Femur (tissue), 1 donor: ENCODE data around the gene SIX2.

ENCODE experiments used
- DNase-seq: peaks from one replicate; pipeline ENCODE4 v3.0.0-alpha.2; 2017

The SIX2 gene

DNA sequence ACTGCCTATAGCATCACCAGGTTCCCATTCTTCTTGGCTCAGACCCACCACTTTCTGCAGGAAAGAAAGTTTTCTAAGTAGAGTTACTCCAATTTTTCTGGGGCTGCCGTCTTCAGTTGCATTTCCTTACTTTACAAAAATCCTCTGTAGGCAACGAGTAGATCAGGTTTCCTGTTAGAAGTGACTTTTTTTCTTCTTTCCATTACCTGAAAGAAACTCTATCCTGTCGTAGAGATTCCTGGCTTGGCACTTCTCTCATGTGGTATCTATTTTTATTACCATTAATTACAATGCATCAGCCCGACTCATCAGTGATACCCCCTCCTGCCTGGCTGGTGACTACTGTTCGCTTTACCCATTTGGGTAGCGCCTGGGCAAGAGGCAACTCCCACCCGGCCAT is 5.6 kb upstream of the SIX2 start:
- DNase-seq: no peak

DNA sequence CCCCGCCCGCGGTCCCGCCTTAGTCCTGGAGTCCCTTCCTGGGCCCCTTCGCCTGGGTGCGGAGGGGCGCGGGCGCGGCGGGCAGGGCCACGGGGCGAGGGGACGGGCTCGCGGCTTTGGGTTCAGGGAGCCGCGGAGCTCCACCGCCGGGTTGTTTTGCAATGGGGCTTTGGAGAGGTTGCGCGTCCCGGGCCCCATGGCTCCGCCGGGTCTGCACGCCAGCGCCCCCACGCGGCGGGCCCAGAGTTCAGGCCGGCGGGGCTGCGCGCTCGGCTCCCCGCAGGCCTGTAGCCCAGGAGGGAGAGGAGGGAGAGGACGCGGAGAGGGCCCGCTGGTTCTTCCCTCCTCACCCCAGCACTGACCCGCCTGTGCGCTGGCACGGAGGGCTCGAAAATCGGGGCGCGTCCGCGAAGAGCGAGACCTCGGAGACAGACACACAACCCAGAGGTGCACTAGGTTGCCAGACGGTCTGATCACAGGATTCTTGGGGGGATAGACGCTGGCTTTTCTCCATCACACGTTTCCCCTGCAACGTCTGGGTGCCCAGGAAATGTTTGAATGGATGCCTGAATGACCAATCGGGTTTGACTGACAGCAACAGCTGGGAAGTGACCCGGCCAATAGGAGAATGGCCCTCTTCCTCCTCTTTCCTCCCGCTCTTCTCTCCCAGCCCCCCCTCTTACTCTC is 4.9 kb upstream of the SIX2 start:
- DNase-seq: peak; percentile 83

DNA sequence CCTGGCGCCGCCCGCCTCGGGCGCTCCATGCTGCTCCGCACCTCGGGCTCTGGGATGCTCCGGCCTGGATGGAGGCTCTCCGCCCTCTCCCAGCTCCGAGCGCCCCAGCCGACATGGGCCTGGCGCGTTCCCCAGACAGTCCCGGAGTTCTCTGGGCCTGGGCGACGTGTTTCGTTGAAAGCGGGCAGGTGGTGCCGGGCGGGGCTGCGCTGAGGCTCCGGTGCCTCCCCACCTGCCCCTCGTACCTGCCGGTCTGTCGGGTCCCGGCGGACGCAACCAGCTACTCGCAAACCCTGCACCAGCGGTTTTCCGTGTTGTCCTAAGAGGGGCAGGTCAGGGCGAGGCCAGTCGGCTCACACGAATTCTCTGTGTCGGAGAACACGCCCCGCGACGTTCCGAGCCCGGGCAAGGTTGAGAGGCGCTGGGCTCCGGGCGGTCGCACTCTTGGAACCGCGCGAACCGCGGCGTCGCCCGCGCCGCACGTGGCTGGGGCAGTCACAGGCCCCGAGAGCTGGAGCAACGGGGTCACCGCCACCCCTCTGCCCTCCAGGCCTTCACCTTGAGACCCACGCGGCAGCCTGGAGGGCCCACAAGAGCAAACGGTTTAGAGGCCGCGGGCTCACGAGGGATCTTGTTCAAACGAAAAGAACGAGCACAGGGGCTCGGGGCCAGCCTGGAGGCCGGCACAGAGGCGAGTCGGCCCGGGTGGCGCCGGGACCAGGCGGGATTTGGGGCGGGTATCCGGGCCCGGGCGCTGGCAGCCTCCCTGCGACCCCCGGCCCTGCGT is 4.2 kb upstream of the SIX2 start:
- peak; percentile 28 for DNase-seq

DNA sequence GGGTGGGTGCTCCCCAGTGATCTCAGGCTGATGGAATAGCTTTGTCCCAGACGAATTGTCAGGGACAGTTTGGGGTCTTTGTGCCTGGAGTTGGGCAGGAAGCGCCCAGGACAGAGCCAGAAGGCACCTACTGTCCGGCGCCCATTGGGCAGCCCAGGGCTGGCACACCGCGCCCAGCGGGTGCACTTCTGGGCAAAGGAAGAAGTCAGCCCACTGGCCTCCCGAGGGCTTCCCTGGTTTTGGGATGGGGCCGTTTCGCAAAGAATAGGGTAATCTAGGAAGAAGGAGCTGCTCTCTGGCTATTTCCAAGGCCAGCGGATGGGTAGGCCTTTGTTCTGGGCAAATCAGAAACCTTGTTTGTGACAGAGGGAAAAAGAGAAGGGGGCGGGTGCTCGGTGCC is 3.5 kb upstream of the SIX2 start:
- no peak for DNase-seq

DNA sequence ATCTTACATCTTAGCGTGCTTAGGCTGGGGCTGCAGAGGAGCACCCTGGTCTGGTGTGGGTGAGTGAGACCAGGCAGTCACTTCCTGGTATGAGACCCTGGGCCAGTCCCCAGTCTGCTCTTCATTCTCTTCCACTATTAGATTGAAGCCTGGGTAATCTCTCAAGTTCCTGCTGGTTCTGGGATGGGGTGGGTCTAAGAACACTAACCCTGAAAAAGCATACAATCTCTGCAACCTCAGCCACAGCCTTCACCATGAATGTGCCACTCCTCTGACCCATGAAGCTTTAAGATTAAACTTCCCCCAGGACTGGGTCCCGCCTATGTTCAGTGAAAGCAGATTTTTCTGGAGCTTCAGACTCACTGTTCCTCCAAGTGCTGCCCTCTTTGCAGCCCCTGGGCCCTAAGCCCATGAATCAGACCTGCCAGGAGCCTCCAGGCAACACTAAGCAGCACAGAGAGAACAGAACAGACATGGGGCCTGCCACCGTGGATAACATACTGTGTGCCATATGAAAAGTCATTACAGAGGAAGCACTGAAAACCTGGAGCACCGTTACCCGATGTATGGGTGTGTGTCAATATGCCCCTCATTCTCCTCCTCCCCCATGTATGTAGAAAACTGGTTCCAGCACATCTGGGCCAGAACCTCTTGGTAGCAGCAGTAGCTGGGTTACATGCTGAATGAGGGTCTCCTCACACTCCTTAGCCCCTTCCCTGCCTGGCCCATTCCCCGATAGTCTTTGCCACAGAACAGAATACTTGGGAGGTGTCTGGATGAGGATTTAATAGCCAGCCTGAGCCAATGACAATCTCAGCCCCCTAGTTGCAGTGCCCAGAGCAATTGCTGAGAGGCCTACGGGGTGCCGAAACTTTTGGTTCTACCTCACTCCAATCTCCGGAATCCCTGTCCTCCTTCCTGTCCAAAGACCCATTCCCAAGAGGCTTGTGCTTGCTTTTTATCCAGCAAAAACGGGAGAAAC is 2.7 kb upstream of the SIX2 start:
- DNase-seq: peak; percentile 69

DNA sequence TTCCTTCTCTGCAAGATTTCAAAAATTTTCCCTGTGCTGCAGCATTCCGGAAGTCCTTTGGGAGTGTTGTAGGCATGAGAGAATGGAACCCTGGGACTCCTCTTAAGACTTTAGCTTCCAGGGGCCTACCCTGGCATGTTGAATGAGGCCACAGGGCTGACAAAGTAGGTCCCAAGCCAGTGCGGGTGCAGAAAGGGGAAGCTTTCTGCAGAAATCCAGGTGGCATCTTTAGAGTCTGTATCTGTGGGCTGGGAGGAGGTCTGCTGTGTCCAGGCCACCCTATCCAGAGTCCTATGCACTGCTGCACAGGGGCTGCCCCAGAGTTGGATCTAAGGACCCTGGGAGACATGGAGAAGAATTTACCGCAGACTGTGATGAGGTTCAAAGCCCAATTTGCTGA is 1.9 kb upstream of the SIX2 start:
- no peak for DNase-seq

DNA sequence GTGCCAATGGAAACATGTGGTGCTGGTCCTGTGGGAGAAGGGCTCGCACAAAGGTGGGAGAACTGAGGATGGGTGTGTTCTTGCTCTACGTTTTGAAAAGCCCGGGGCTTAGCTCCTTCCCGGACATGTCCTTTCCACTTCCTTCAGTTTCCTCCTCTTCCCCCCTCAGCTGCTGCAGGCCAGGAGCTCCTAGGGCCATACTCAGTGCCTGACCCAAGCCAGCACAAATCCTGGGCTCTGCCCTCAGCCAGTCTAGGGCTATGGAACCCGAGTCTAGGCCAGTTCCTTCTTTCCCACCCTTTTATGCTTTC is 1.4 kb upstream of the SIX2 start:
- no peak for DNase-seq

DNA sequence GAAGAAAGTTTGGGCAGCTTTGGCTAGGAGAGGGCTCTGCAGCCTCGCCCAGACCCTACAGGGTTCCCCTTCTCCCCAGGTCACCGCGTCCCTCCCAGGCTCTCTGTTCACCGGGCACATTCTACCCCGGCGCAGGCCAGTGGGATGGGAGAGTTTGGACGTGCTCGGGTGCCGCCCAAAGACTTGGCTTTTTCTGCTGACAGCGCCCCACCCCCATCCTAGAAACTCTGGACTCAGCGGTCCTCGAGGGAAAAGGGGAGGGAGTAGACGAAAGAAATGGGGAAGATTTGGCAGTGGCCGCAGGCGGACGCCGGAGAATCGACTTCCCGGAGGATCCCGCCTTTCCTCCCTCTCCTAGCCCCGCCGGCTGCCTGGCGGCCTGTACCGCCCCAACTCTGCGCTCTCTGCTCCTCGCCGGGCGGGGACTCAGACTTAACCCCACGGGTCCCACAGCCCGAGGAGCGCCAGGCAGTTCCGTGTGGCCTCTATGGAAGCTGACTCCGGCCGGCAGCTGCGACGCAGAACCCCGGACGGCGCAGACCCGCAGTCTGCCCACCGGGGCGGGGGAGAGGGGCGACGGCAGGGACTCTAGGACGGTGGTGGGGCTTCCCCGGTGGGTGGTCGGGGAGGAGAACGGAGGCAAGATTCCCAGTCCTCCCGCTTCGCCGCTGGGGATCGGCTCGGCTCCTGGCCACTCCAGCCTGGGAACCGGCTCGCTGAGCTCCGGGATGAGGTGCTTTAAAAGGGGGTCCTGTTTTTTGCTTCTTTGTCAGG is 863 bp upstream of the SIX2 start:
- DNase-seq: peak; percentile 93

DNA sequence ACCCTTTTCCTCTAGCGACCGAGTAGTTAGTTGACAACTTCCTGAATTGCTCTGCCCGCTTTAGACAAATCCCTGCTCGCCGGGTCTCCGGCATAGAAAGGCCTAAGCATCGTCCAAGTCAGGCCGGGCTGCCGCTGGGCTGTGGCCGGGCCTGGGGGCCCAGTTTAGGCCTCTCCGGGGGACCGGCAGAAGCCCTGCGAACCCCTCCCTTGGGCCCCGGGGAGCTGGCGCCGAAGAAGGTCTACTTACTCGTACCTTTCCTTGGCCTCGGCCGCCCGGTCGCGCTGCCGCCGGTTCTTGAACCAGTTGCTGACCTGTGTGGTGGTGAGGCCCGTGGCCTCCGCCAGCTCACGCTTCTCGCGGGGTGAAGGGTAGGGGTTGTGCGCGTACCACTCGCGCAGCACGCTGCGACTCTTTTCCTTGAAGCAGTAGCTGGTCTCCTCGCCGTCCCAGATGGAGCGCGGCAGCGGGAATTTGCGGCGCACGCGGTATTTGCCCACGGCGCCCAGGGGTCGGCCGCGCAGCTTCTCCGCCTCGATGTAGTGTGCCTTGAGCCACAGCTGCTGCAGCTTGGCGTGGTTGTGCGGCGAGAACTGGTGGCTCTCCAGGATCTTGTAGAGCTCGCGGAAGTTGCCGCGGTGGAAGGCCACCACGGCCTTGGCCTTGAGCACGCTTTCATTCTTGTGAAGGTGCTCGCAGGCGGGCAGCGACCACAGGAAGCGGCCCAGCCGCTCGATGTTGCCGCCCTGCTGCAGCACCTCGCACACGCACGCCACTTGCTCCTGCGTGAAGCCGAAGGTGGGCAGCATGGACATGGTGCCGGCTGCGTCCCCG is 739 bp downstream of the SIX2 start:
- DNase-seq: peak; percentile 49

DNA sequence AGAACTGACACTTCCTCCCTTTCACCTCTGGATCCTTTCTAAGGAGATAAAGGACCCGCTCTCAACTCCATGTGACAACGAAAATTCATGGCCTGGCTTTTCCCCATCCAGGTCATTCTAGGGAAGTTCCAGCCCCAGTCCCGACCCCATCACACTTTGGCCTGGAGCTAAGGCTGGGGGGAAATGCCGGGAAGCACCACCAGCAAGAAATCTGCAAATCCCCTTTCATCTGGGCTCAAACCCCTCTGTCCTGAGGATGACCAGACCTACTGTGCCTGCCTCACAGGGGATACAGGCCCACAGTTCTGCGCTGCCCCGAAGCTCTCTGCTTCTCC is 1.3 kb downstream of the SIX2 start:
- DNase-seq: no peak

DNA sequence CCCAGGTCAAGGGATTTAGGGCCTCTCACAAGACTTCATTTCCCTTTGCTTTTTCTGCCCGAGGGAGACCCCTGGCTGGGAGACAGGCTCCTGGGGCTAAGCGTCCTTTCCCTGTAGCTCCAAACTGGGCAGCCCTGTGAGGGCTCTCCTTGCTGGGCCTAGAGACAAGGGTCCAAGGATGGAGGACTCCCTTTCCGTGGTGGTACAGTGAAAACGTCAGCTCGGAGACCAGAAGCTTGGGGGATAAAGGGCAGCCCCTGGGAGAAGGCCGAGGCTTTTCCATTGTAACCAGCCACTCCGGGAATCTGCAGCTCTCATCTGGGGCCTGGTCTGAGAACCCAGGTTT is 2.3 kb downstream of the SIX2 start:
- DNase-seq: no peak

DNA sequence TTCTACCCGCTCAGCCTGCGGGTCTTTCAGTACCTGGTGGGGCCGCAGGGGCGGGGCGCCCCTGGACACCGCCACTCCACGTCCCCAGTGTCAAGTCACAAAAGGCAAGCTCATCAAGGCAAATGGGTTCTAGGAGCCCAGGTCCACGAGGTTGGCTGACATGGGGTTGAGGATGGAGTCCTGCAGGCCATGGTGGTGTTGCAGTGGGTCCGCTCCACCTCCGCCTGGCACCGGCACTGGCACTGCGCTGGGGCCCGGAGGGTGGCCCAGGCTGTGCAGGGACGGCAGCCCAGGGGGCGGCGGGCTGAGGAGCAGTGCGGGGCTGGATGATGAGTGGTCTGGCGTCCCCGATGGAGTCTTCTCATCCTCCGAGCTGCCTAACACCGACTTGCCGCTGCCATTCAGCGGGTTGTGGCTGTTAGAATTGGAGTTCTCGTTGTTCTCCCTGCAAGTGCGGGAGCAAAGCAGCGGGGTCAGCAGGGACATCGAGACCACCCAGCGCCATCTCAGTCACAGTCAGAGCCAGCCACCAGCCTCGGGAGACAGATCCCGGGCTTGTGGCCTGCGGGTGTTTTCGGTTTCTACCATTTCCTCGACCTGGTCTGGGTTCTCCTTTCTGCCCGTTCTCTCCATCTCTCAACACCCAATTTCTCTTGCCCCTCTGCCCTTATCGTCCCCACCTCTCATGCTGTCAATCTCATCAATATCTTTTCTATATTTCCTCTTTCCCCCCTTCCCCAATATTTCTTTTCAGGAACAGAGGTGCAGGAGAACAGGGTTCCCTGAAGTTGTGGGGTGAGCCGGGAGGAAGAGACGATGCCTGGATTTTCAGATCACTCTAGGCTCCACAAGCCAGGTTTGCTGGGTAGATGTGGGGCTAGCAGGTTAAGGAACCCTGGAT is 3.0 kb downstream of the SIX2 start:
- no peak for DNase-seq

DNA sequence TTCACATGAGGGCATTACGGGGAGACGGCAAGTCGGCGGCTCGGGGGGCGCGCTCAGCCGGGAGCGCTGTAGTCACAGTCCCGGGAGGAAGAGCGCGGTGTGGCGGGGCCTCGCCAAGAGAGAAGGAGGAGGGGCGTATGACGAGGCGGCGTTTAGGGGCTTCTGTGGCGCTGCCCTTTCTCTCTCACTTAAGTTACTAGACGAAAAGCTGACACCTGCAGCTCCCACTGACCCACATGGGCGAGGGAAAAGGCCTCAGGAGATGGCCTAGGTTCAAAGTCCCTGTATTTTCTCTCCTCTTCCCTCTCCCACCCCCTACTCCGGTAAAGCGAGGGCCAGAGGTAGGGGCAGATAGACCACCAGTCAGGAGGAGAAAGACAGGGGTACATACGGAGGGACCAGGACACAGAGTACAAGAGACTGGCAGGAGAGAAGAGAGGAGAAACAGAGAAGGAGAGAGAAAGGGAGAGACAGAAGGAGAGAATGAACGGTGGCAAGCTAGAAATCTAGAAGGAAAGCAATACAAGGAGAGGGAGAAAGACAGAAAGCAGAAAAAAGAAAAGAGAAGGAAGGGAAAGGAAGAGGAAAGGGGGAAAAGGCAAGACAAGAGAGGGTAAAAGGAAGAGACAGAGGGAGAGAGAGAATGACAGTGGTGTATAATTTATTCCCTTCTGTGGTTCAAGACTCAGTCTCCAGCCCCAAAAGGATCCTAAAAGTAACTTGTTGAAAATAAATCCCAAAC is 3.8 kb downstream of the SIX2 start:
- DNase-seq: no peak

DNA sequence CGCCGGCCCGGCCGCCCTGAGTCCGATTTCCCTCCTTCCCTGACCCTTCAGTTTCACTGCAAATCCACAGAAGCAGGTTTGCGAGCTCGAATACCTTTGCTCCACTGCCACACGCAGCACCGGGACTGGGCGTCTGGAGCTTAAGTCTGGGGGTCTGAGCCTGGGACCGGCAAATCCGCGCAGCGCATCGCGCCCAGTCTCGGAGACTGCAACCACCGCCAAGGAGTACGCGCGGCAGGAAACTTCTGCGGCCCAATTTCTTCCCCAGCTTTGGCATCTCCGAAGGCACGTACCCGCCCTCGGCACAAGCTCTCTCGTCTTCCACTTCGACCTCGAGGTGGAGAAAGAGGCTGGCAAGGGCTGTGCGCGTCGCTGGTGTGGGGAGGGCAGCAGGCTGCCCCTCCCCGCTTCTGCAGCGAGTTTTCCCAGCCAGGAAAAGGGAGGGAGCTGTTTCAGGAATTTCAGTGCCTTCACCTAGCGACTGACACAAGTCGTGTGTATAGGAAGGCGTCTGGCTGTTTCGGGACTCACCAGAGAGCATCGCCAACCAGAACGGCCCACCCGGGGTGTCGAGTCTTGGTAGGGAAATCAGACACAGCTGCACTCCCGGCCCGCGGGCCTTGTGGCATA is 4.6 kb downstream of the SIX2 start:
- DNase-seq: peak; percentile 48

DNA sequence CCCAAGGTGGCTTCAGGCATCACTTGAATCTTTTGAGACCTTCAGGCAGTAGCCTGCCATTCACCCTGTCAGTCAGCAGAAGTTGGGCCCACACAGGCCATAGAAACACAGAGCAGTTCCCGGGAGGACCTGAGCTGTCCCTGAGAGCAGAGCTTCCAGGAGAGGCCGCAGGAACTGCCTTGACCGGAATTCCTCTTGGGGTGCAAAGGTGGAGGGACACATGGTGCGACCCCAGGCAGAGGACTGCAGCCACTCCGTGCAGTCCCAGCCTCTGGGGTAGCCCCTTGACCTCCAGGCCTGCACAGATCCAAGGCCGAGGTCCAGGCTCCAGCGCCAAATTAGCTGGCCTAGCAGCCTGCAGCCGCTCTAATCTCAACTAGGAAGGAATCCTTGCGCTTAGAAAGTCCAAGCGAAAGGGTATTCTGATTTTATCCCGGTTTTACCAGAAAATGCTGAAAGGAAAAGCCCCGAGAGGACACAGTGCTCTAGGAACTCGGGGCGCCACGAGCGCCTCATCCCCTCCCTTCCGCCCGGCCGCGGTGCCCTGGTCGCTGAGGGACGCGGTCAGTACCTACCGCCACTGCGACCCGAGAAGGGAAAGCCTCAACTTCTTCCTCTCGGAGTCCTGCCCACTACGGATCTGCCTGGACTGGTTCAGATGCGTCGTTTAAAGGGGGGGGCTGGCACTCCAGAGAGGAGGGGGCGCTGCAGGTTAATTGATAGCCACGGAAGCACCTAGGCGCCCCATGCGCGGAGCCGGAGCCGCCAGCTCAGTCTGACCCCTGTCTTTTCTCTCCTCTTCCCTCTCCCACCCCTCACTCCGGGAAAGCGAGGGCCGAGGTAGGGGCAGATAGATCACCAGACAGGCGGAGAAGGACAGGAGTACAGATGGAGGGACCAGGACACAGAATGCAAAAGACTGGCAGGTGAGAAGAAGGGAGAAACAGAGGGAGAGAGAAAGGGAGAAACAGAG is 5.4 kb downstream of the SIX2 start:
- no peak for DNase-seq

DNA sequence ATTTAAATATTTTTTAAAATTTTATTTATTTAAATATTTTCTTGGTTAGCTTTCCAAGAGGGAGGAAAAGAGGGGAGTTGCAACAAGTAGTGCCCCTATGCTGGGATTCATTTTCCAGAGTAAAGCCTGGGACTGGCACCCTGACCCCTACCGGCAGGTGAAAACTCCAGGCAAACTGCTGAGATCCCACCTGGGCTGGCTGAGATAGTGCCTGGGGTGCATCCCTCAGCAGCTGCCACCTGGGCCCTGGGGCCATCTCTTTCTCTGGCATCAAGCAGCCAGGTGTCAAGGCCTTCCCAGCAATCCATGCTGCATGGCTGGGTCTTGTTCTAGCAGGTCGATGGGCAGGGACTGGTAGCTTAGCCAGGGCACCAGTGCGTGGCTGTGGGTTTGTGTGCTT is 6.6 kb downstream of the SIX2 start:
- DNase-seq: no peak

DNA sequence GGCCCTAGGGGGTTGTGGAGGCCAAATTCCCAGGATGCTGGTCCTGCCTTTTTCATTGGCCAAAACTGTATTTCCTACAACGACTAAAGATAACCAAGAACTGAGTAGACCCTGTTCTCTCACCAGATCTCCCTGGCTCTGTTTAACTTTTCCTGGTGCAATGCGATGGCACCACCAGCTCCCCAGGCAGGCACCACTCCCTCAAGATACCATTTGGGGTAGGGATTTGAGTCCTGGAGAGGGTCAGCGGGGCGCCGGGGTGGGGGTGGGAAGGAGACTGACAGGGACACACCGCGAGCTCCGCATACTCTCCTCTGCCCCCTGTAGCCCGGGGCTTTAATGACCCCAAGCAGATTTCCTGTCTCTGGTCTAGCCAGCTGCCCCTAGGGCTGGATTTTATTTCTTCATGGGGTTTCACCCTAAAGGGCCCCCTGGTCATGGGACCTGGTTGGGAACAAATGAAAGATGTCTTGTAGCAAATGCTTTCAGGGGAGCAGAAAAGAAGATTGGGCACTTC is 7.3 kb downstream of the SIX2 start:
- DNase-seq: no peak
